Measurements from ENCODE around the gene VAMP2. TPM values are rescaled to one million over a fixed set of nuclear protein-coding genes. Genes with fewer than 3 reads are reported as not detected.
A peak's percentile ranks its signal among the peaks of the same experiment; 100 is the strongest.

Gene VAMP2
- total and polyA plus RNA-seq, 9 of the 15 experiments (the other 6 are each of a cell fraction or from before 2014, with no cell fraction given) = 2.3 to 31.8 (median 6.0) TPM

DNA sequence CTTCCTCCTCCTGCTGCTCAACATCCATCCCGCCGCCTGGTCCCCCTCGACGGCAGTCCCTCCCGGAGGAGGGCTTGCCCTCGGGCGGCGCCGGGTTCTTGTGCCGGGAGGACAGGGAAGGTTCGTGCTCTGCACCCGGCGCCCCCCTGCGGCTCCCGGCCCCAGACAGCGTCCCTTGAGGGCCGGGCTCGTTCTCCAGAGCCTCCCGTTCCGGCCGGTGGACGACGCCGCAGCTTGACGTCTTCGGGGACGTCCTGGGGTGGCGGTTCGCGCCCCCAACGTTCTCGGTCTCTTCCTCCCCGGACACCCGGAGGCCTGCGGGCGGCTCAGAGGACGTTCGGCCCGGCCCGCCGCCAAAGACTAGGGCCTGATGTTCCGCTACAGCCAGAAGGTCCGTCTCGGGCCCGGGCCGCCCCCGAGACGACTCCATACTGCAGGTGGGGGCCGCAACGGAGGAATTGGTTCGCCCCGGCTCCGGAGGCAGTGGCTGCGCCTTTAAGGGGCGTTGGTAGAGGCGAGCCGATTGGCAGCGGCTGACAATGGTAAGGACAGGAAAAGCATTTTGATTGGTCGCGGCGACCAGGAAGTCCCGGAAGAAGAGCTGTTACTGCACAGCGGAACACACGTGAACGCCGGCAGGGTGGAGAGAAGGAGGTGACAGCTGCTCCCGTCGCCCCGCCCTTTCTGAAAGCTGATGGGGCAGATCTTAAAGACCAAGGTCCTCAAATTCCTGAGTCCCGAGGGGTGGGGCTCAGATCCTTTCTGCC is 27.1 kb upstream of the VAMP2 start, which contains the start of gene BORCS6 (continued):
- peak; percentile 87 to 95; a peak in 3 of 4 replicates for TF ChIP-seq MAZ (CRISPR knock-in tag; conservative IDR thresholded peaks at IDR 0.05 in 1 of 2, IDR thresholded peaks at IDR 0.05 in 1 of 2)
- TF ChIP-seq ZNF316 (IDR thresholded peaks at IDR 0.05) = peak; percentile 62
- TF ChIP-seq, protein P1, sequence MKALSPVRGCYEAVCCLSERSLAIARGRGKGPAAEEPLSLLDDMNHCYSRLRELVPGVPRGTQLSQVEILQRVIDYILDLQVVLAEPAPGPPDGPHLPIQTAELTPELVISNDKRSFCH (CRISPR knock-in tag; IDR thresholded peaks at IDR 0.05) = no peak
- TF ChIP-seq, protein P1 (tag; IDR thresholded peaks at IDR 0.05) = no peak
- TF ChIP-seq, protein P2, sequence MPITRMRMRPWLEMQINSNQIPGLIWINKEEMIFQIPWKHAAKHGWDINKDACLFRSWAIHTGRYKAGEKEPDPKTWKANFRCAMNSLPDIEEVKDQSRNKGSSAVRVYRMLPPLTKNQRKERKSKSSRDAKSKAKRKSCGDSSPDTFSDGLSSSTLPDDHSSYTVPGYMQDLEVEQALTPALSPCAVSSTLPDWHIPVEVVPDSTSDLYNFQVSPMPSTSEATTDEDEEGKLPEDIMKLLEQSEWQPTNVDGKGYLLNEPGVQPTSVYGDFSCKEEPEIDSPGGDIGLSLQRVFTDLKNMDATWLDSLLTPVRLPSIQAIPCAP (CRISPR knock-in tag; IDR thresholded peaks at IDR 0.05; ENCODE audit: borderline replicate concordance) = no peak
- TF ChIP-seq, protein P3, sequence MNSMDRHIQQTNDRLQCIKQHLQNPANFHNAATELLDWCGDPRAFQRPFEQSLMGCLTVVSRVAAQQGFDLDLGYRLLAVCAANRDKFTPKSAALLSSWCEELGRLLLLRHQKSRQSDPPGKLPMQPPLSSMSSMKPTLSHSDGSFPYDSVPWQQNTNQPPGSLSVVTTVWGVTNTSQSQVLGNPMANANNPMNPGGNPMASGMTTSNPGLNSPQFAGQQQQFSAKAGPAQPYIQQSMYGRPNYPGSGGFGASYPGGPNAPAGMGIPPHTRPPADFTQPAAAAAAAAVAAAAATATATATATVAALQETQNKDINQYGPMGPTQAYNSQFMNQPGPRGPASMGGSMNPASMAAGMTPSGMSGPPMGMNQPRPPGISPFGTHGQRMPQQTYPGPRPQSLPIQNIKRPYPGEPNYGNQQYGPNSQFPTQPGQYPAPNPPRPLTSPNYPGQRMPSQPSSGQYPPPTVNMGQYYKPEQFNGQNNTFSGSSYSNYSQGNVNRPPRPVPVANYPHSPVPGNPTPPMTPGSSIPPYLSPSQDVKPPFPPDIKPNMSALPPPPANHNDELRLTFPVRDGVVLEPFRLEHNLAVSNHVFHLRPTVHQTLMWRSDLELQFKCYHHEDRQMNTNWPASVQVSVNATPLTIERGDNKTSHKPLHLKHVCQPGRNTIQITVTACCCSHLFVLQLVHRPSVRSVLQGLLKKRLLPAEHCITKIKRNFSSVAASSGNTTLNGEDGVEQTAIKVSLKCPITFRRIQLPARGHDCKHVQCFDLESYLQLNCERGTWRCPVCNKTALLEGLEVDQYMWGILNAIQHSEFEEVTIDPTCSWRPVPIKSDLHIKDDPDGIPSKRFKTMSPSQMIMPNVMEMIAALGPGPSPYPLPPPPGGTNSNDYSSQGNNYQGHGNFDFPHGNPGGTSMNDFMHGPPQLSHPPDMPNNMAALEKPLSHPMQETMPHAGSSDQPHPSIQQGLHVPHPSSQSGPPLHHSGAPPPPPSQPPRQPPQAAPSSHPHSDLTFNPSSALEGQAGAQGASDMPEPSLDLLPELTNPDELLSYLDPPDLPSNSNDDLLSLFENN (IDR thresholded peaks at IDR 0.05; ENCODE audit: low read depth in 2 of 2, low read length in 2 of 2) = no peak
- 0 out of 2 replicates have a peak, but pooled peaks have one; percentile 37 for TF ChIP-seq MAFG (tag; conservative IDR thresholded peaks at IDR 0.05)
- no peak for TF ChIP-seq CREBBP (IDR thresholded peaks at IDR 0.05; ENCODE audit: low read depth, low read length)
- 0 out of 2 replicates have a peak, but pooled peaks have one; percentile 4 for TF ChIP-seq XRCC5 (IDR thresholded peaks at IDR 0.05; ENCODE audit: low read depth, low read length)
- TF ChIP-seq SAP30 (IDR thresholded peaks at IDR 0.05; ENCODE audit: borderline replicate concordance, insufficient read depth, low read depth, low read length, poor library complexity, severe bottlenecking) = no peak
- TF ChIP-seq HMG20B (CRISPR knock-in tag; IDR thresholded peaks at IDR 0.05) = no peak
- TF ChIP-seq RBM14 (IDR thresholded peaks at IDR 0.05; ENCODE audit: borderline replicate concordance, insufficient read depth, low read depth, low read length) = no peak
- TF ChIP-seq BMI1 (IDR thresholded peaks at IDR 0.05; ENCODE audit: low read length) = no peak
- no peak for TF ChIP-seq BDP1 (IDR thresholded peaks at IDR 0.05; ENCODE audit: insufficient read depth, insufficient read length)
- TF ChIP-seq, protein P4, sequence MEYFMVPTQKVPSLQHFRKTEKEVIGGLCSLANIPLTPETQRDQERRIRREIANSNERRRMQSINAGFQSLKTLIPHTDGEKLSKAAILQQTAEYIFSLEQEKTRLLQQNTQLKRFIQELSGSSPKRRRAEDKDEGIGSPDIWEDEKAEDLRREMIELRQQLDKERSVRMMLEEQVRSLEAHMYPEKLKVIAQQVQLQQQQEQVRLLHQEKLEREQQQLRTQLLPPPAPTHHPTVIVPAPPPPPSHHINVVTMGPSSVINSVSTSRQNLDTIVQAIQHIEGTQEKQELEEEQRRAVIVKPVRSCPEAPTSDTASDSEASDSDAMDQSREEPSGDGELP (CRISPR knock-in tag; IDR thresholded peaks at IDR 0.05; ENCODE audit: borderline replicate concordance) = peak; percentile 90
- no peak for TF ChIP-seq MAFK (IDR thresholded peaks at IDR 0.05; ENCODE audit: low read length)
- TF ChIP-seq EGR1 (conservative IDR thresholded peaks at IDR 0.05) = peak; percentile 24; the same call in 1 of the 2 replicates
- no peak for TF ChIP-seq ZNF23 (CRISPR knock-in tag; IDR thresholded peaks at IDR 0.05)
- TF ChIP-seq NCOR1 (IDR thresholded peaks at IDR 0.05) = no peak
- no peak for TF ChIP-seq ZNF24 (IDR thresholded peaks at IDR 0.05)
- TF ChIP-seq MECOM (CRISPR knock-in tag; IDR thresholded peaks at IDR 0.05) = no peak
- TF ChIP-seq ZNF444 (CRISPR knock-in tag; IDR thresholded peaks at IDR 0.05) = no peak
- TF ChIP-seq RBM25 (IDR thresholded peaks at IDR 0.05; ENCODE audit: low read depth, low read length, severe bottlenecking) = no peak
- no peak for TF ChIP-seq FOSL1 (tag; conservative IDR thresholded peaks at IDR 0.05)
